GM19467 (cell line): ENCODE measurements around the gene GARS1.
"Not testable (repeated sequence)": the region's sequence is repeated elsewhere in the genome, so short reads cannot be mapped to it uniquely, and the experiment has no call there.

Experiments
- ATAC-seq: cut with Tn5 transposase; IDR thresholded peaks from one replicate; pipeline ENCODE4 v1.9.1; 2021; ENCODE audit warnings: mild to moderate bottlenecking, moderate library complexity; ENCODE audit not compliant: unreplicated experiment

GARS1 gene

DNA sequence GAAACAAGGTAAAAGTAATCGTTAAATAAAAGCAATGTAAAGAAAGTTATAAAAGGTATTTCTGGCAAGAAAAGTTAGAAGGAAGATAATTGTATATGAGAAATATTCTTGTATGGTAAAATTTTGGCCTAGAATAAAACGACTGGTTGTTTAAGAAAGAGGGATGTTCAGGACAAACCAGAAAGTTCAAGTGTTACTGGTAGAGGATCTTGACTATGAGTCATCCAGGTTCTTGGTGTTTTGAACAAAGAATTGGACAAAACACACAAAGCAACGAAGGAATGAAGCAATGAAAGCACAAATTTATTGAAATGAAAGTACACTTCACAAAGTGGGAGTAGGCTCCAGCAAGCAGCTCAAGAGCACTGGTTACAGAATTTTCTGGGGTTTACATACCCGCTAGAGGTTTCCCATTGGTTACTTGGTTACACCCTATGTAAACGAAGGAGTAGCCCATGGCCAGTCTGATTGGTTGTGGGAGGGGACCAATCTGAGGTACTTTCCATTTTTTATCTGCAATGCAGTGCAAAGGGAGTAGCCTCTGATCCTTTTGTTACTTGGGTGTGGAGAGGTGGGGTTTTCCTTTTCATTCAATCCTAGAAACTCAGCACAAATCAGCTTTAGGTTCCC lies 22.4 kb upstream of the GARS1 start:
- no peak for ATAC-seq

DNA sequence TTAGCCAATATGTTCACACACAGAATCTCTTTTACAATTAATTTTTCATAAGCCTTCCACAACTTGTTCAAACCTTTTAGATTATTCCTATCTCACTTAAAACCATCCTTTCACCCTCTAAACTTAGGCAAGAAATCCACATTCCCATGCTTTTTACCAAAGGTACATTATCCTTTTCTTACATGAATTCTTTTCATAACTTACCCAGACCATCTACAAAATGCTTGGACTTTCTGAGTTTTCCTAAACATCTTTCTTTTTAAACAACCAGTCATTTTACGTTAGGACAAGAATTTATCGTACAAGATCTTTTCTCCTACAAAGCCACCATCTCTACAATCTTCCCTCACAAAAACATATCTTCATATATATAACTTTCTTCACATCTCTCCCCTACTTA lies 18.8 kb upstream of the GARS1 start:
- ATAC-seq: no peak

DNA sequence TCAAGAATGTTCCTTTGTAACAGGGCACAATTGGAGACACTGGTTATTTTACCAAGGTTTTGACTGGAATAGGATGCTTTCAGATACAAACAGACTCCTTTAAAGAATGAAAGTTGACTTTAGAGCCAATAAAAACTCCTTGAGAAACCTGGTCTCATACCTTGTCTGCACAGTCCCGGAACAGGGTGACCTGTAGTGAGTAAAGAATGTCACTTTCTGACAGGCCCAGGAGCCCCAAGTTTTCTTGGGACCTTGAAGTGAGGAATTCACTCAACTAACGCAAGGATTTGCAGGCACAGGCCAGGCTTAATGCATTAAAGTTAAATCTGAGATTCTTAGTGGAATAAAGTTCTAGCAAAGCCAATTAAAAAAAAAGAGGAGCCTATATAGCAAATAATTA lies 11.5 kb upstream of the GARS1 start:
- no peak for ATAC-seq

DNA sequence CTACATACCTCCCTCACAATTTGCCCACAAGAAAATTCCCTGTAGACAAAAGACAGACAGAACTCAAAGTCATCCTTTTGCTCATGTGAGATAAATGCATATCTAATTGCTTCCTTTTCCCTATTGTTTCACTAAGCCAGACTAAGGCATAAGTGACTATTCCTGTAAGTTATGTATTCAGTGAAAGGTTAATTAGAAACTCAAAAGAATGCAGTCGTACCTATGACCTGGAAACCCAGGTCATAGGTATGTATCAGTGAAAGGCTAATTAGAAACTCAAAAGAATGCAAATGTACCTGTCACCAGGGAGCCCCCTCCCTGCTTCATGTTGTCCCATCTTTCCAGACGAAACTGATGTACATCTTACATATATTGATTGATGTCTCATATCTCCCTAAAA lies 10.3 kb upstream of the GARS1 start:
- no peak for ATAC-seq

DNA sequence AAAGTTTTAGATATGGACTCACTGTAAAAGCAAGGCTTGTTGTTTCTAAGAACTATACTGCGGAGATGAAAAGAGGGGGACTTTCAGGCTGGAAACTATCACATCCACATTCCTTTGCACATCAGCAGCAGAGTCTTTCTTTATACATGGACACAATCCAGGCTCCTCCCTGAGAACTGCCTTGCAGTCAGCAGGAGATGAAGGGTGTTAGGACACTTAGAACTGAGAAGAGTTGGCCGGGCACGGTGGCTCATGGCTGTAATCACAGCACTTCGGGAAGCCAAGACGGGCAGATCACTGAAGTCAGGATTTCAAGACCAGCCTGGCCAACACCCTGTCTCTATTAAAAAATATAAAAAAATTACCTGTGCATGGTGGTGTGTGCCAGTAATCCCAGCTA lies 9.7 kb upstream of the GARS1 start:
- no peak for ATAC-seq

DNA sequence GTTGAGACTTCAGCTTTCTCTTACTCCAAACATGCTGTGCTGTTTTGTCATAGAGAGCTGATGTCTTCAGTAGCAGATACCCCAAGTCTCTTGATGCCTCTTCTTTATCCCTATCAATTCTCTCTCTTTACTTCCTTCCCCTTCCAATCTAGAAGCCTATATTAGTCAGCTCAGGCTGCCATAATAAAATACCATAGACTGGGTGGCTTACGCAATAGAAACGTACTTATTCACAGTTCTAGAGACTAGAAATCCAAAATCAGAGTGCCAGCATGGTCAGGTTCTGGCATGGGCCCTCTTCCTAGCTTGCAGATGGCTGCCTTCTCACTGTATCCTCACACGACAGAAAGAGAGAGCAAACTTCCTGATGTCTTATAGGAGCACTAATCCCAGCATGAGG lies 9.0 kb upstream of the GARS1 start:
- ATAC-seq: no peak

DNA sequence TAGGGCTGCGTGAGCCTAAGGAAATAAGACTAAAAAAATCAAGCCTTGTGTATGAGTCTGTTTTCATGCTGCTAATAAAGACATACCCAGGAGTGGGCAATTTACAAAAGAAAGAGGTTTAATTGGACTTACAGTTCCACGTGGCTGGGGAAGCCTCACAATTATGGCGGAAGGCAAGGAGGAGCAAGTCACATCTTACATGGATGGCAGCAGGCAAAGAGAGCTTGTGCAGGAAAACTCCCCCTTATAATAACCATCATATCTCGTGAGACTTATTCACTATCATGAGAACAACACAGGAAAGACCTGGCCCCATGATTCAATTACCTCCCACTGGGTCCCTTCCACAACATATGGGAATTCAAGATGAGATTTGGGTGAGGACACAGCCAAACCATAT lies 7.1 kb upstream of the GARS1 start:
- ATAC-seq: not testable (repeated sequence)

DNA sequence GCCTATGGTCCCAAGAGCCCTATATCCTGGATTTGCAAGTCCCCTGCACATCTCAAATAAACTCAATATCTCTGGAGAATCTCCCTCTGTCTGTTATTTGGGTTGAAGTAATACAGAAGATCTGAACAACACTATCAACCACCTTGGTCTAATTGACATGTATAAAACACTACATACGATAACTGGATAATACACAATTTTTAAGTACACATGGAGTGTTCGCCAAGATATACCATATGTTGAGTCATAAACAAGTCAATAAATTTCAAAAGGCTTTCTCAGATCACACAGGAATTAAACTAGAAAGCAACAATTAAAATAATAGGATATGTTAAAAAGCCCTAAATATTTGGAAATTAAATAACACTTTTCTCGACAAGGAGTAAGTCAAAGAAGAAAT lies 5.6 kb upstream of the GARS1 start:
- ATAC-seq: no peak

DNA sequence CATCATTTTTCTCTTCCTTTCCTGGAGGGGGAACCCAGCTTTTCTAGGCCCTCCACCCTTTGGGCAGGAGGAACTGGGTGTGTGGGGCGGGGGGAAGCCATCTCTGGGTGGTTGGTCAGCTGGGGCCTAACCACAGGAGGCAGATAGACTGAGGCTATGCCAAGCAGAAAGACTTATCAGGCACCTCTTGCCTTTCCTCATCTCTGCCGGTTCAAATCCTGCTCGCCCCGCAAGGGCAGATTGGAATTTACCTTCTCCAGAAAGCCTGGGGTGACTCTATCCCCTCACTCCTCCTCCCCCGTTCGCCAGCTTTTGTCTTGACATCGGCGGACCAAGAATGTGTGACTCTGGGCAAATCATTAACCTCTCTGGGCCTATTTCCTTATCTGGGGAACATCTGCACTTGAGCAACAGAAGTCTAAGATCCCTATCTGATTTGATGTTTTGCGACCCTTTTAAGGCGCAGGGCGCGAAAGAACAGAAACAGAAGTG lies 584 bp upstream of the GARS1 start:
- ATAC-seq: peak; percentile 35

DNA sequence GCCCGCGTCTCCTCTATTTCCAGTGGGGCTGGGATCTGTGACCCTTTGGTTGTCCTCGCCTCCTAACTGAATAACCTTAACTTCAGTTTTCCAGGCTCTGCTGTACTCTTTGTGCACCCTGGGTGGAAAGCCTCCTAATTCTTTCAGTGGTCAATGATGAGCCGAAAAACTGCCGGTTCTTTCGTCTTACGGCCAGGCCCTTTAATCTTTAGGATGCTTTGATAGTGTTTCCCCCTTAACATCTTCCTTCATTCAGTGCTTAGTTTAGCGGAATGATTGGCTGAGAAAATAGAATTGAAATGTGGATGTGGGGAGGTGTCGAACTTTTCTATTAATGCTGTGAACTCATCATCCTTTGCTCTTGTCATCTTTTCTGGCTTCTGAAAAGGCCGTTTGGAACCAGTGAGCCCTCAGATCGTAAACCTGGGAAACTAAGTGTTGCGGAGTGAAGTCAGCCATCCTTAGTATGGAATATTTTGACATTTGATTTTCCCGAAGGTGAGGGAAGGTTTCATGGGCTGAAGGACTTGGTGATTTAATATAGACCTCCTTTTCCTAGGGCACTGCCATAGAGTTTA lies 847 bp downstream of the GARS1 start:
- ATAC-seq: no peak

DNA sequence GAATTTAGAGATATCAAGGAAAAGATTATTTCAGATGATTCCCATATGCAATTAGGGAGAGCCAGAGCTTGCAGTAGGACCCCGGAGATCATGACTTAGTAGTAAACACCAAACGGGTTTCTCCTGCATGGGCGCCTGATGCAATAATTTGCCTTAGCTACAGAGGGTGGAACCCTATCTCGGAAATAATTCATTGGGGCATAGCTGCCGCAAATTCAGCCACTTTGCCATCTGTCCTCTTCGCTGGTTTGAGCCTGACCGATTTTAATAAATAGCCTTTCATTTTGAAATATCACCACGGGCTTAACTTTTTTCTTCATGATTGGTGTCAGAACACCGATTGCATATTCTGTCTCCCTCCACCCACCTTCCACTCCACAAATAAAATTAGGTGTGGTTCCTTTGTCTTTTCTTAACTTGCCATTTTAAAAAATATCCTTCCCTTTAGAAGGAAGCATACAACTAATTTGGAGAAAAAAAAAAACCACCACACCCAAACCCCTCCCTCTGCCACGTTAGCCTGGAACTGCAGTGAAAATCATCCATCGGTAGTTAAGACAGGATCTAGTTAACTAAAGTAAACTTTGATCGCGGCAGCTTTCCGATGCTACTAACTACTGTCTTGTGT lies 1.4 kb downstream of the GARS1 start:
- ATAC-seq: no peak

DNA sequence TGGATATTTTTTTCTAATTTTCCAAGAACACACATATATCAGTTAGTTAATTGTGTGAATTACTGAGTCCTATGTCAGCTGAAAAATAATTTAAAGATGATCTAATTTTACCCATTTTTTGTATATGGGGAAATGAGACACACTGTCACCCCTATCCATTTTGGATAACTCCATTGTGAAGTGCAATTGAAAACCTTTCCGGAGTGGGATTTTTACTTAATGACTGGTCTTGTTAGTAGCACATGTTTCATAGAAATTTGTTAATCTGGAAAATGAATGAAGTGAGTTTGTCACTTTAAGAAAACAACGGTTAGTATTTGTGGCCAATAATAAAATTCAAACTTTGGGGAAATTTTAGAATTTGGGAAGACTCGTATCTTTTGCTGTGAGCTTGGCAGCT lies 2.0 kb downstream of the GARS1 start:
- ATAC-seq: no peak

DNA sequence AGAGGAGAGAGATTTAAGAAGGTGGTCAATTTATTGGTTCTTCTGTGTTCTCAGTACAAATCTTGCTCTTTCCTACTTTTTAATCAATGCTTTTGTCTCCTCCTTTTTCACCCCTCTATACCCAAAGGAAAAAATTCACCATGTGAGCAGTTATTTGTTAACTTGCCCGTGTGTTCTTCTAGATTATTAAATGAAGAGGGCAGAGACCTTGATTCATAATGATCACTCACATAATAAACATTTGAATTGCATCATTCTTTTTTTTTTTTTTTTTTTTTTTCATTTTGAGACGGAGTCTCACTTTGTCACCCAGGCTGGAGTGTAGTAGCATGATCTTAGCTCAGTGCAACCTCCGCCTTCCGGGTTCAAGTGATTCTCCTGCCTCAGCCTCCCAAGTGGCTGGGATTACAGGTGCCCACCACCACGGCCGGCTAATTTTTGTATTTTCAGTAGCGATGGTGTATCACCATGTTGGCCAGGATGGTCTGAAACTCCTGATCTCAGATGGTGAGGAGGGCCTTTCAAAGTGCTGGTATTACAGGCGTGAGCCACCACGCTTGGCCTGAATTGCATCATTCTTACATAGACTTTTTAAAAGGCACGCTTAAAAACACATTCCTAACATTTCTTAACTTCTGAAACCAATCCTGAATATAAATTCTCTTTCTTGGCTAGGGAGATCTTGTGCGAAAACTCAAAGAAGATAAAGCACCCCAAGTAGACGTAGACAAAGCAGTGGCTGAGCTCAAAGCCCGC lies 3.6 kb downstream of the GARS1 start:
- ATAC-seq: no peak

DNA sequence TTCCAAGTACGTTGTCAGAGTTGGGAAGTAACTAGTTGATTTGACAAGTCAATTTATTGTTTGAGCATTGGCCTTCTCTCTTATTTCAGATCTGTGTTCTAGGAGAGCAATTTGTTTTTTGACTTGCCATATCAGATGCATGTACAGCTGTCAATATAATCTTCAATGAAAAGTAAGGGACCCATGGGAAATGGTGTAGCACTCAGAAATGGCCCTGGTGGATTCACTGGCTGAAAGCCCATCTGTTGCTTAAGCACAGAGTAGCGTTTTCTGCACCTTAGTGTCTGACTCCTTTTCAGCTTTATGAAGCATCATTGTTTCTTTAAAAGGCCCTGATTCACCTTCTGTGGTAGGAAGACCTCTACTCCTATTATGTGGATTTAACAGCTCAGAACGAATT lies 10.2 kb downstream of the GARS1 start:
- ATAC-seq: no peak

DNA sequence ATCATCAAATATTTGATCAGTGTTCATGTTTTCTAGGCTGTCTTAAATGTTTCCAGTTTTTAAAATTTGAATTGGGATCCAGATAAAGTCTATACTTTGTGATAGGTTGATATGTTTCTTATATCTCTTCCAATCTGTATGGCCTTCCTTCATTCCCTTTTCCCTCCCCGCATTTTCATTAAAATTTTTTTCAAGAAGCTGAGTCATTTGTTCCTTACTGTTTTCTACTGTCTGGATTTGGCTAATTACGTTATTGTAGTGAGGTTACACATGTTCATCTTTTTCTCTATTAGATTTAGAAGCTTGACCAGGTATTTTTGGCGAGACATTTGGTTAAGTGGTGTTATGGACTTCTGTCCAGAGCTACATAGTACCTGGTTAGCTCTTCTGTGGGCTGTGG lies 11.2 kb downstream of the GARS1 start:
- no peak for ATAC-seq

DNA sequence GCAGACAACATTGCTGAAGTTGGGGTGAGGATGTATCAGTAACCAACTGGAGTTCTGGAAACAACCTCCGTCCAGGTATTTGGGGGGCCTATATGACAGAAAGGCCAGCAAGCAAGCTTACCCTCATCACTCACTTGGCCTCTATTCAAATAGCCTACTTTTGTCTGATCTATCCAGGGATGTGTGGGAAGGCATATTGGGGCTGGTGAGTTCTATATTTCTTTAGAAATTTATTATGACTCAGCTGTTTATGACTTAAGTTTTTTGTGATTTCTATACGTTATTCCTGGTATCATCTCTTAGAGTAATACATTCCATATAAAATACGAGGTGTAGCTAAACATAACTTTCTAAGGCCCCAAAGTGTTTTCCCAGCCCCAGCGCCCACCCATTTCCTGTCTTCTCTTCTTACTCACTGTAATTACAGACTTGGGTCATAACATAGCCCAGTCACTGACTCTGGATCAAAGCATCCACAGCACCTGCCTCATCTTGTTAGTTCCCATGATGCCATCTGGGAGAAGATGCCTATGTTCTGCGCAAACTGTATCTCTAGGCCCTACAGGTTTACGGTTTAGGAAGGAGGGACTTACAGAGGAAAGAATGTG lies 18.1 kb downstream of the GARS1 start:
- no peak for ATAC-seq

DNA sequence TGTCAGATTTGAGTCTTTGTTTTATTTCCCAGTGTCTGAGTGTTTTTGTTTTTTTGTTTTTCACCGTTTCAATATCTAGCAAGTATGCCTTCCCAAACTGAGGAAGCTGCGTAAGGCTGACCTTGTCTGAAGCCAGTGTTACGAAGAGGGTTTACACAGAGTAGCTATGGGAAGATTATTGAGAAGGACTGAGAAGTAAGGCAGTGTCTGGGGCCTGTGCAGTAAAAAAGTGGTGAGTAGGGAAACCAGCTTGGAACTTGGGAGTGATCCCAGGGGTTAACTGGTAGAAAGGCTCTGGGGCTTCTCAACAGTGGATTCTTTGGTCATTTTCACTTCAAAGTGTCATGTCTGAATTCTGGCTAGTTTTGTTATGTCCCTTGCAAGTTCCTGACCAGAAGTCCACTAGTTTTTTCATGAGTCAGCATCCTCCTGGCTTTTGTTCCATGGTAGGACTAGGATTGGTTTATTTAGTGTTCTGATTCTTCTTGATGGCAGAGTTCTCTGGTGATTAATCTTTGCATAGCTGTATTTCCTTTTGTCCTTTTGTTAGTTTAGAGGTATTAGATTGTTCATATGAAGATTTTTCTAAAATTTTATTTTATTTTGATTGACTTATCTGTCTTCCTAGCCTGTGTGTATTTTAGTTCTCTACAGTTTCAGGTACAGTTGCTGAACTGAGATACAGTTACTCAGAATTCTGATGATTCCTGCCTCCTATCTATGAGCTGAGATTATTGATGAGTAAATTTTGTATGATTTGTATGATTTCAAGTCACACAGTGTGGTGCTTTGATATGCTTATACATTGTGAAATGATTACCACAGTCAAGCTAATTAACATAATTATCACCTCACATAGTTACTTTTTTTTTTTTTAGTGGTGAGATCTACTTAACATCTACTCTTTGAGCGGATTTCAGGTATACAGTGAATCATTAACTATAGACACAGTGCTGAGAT lies 19.0 kb downstream of the GARS1 start:
- ATAC-seq: no peak

DNA sequence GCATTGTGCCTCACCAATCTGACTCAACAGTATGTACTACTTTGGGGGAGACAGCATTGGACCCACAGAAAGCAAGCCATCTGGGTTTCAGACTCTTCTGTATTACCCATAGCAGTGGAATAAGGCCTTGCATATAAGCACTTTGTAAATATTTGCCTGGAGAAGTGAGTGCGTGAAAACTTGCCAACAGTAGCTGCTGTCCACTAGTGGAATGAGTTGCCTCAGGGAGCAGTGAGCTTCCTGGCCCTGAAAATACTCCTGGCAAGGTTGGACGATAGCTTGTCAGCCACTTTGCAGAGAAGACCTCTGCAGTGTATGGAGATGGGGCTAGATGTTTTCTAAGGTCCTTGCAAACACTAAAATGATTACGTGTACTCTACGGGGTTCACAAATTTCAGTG lies 21.6 kb downstream of the GARS1 start:
- no peak for ATAC-seq

DNA sequence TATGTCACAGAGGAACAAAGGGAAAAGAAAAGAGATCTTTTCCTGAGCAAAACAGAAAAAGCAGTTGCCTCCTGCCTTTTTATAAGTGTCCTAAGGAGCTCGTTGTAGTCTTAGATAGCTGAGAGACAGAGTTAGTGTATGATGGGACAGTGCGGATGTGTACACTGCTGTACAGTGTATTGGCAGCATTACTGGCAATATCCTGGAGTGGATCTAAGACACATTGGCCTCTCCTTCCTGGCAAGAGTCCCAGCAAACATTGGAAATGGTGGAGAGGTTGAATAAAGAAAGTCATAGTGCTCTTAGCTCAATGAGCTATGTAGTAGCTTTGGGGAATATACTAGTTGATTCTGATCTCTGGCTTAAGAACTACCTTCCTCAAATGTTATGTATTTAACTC lies 22.7 kb downstream of the GARS1 start:
- ATAC-seq: no peak

DNA sequence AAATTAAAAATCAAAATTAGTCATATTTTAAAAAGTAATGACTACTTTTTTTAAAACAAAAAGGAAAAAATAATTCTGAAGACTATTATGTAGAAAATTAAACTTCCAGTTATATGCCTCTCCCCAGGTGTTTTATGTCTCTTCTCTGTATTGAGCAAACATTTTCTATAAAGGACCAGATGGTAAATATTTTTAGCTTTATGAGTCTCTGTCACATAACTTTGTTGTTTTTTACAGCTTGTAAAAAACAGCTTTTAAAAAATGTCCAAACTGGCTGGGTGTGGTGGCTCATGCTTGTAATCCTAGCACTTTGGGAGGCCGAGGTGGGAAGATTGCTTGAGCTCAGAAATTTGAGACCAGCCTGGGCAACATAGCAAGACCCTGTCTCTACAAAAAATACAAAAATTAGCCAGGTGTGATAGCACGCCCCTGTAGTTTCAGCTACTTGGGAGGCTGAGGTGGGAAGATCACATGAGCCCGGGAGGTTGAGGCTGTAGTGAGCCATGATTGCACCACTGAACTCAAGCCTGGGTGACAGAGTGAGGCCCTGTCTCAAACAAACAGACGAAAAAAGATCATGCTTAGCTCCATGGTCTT lies 23.5 kb downstream of the GARS1 start:
- no peak for ATAC-seq
